Heart left ventricle (tissue), 13 donors: Measurements from ENCODE around the gene PERM1.

Experiments
- POLR2A ChIP-seq, 2 donors: fragments of 450-650 bp; IDR thresholded peaks; one replicate each; pipeline ENCODE4 v1.6.1; 2017; ENCODE audit warnings: antibody characterized with exemption in 2 of 2, mild to moderate bottlenecking in 2 of 2, moderate library complexity in 2 of 2
- TF ChIP-seq, protein P1 (sequence below), 12 donors: fragments of 200-600 bp; sonication (generic) in 4 of 12; IDR thresholded peaks; one replicate each; pipeline versions ENCODE4 v1.5.0 to v1.8.0; 2018 to 2022; ENCODE audit warnings: antibody characterized with exemption in 12 of 12, mild to moderate bottlenecking in 5 of 12
- donor health status: ischemic (EF 13 %, LVEDD 7.1; RV severe dilation, severe dysfunction).
- donor health status: DM: no; HTN: yes; CAD: no.
- donor health status: DM: no; HTN: no; CAD: no.
- donor health status: ischemic (EF 25% LVEDD 6.9; RV normal size, moderate dysfunction).
- donor health status: ischemic (EF 25% LVEDD 5.7; RV mildly dilated, moderate dysfunction).
- donor health status: ischemic (EF 35%, LVEDD 5.7; RV mildly dilated, moderate dysfunction).
- donor health status: nonischemic (EF 11% LVEDD 7.7; RV severe dilation, severe dysfunction).
- donor health status: DM: yes; HTN: yes; CAD: no.
- donor health status: PGD.
- donor health status: ischemic (EF 29% LVEDD 5.4; RV normal size, mild dysfunction).
- donor health status: nonischemic (EF 23%, LVEDD 6.1; RV moderate dilation, normal function).

- no peak for TF ChIP-seq POLR2A (IDR thresholded peaks at IDR 0.05)
- TF ChIP-seq, protein P1, sequence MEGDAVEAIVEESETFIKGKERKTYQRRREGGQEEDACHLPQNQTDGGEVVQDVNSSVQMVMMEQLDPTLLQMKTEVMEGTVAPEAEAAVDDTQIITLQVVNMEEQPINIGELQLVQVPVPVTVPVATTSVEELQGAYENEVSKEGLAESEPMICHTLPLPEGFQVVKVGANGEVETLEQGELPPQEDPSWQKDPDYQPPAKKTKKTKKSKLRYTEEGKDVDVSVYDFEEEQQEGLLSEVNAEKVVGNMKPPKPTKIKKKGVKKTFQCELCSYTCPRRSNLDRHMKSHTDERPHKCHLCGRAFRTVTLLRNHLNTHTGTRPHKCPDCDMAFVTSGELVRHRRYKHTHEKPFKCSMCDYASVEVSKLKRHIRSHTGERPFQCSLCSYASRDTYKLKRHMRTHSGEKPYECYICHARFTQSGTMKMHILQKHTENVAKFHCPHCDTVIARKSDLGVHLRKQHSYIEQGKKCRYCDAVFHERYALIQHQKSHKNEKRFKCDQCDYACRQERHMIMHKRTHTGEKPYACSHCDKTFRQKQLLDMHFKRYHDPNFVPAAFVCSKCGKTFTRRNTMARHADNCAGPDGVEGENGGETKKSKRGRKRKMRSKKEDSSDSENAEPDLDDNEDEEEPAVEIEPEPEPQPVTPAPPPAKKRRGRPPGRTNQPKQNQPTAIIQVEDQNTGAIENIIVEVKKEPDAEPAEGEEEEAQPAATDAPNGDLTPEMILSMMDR (IDR thresholded peaks at IDR 0.05): no peak
Measured at GRCh38 chr1:964691-965525, 17.0 kb downstream of the PERM1 start.
